ENCODE data around the gene FBXO4.

FBXO4 gene

GRCh38 chr5:41983284-41983683, 58.2 kb downstream of the FBXO4 start:
- no peak for DNase-seq

- no peak for DNase-seq
These were observed 61.0 kb downstream of the FBXO4 start for GRCh38 chr5:41985945-41986695.

Data from NCI-H1436 treated with DMSO at 0.1 percent for 48 hours (cell line).